GM18511 (cell line): ENCODE data around the gene COMTD1.

Experiments used
- ATAC-seq: cut with Tn5 transposase; IDR thresholded peaks from one replicate; pipeline ENCODE4 v1.9.1; 2021; ENCODE audit warnings: mild to moderate bottlenecking, moderate library complexity; ENCODE audit not compliant: unreplicated experiment

The COMTD1 gene

DNA sequence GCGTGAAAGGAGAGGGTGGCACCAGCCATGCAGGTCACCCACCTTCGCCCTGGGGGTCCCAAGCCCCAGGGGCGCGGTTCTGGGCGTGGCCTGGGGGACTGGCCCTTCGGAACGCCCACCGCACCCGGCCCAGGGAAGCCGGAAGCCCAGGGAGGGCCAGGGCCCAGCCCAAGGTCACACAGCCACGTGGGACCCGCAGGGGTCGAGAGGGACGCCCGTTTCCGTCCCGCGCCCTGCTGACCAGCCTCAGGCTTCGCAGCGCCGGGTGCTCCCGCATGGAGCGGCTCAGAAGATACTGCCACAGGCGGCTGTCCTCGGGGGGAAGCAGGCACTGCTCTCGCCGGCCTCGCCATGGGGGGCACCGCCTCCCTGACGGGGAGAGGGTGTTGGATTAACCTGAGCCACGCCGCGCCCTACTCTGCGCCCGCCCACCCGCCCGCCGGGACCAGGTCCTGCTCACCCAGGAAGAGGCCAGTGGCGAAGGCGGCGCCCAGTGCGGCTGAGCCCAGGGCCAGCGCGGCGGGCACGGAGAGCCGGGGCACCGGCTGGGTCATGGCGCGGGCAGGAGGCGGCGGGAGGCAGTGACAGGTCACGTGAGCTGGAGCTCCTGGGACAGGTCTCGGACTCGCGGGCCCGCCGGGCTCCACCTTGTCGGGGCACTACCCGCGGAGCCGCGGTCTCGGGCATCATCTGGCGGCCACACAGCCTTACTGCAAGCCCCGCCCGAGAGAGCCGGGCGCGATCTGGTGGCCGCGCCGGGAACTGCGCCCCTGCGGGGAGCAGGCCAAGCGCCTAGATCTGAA lies at the start of gene COMTD1:
Gene COMTD1, minus strand, starts transcription at position 583 of the 803 bp plus-strand sequence. Its CDS starts 29 bp downstream, at position 554.
- peak; percentile 73 for ATAC-seq

DNA sequence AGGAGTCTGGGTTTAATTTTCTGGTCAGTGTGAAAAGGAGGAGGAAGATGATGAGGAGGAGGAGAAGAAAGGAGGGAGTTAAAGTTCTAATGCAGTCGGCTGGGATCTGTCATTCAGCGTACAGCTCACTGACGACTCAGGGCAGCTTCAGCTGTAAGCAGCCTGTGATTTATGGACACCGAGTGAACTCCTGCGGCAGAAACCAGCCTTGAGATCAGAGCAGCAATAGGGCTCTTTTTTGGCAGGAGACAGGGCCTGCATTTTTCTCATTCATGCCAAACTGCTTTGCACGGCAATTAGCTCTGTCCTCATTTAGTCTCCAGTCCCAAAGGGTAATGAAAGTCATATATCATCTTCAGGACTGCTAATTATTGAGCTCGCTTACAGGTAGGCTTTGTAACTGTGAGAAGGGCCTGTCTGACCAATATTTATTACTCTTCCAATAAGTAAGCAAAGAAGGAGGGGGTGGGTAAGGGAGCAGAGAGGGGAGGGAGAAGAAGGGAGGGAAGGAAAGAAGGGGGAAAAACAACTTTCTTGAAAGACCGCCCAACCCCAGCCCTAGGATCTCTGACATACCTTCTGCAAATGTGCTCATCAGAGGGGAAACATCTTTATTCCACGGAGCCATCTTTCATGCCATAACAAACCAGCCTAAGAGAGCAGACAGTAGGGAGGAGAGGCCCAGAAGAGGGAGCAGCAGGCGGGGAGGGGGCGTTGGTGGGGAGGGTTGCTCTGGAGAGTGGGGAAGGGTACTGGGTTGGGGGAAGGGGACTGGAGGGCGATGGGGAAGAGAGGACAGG lies 48.1 kb upstream of the COMTD1 start:
- ATAC-seq, result no peak

DNA sequence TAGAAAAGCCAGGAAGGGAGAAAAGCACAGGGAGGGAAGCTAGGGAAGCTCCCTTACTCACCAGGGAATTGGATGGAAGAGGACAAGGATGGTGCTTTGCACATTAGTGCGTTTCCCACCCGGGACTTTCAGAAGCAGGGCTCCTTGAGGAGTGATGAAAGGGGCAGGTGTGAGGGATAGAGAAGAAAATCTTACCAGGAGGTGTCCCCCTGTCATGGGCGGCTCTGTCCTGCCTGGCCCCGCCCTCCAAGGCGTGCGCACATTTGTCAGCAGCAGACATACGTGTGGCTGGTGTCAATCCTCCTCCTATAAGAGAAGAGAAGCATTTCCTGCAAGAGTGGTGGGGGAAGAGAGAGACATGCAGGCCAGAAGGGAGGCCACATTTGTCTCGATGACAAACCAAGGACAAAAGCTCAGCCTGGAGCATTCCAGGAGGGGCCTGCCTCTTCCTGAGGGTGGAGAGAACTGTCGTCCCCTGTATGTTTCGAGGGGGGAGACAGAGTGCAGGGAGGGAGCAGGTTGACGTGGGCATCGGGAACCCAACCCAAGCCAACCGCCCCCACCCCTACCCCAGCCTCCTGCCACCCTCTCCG lies 47.4 kb upstream of the COMTD1 start:
- no peak for ATAC-seq

DNA sequence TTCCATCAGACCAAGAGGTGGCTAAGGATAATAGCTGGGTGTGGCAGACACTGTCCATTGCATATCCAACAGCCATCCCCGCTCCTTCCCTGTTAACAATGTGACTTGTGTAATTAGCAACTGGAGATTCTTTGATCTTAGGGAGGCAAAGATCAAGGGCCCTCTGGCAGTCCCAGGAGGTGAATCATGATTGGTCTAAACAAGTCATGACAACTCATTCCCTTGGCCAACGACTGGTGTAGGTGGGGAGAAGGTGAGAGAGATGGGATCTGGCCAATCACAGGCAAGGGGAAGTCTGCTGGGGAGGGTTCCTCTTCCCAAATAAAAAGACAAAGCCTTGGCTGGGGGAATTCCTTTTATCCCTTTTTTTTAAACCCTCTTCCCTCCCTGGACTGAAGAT lies 46.2 kb upstream of the COMTD1 start:
- ATAC-seq, result no peak

DNA sequence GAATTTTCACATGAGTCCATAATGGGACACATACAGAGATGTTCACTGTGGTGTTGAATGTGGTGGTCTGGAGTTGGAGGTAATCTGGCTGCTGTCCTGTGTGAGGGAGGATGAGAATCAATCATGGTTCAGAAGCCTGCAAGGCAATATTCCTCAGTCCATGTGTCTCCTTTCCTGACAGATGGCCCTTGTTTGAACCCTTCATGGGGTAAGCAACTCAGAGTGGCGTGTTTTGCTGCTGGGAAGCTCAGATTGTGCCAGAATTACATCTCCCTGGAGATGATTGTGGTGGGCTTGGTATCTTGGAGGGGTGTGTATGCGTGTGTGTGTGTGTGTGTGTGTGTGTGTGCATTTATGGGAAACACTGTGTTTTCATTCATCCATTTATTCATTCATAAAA lies 44.5 kb upstream of the COMTD1 start:
- no peak for ATAC-seq

DNA sequence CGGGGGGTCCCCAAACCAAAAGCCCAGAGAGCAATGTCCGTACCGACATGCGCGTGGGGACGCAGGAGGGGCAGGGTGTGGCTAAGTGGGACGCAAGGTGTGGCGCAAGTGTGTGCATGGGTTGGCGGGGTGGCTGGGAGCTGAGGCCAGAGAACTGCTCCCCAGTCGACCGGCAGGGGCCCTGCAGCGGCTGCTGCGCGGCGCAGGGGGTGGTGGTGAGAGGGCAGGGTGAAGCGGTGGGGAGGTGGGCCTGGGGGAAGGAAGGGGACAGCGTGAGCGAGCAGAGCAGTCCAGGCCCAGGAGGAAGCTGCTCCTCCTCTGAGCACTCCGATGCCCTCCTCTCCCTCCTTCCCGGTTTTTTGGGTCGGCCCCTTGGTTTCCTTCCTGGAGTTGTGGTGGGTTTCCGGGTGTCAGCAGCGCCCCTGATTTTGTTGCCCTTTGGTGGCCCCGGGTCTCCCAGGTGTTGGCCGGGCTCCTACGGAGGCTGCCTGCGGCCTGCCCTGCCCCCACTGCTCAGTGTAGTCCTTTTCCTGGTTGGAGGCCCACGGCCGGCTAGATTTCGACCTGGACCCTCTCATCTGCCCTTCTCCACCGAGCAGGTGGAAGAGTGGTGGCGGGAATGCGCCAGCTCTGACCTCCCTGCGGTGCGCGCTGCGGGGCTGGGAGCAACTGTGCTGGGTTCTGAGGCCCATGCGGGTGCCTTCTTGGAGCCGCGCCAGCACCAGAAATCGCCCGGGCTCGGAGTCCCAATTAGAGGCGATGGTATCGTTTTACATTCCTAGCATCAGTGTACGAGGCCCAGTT lies 40.5 kb upstream of the COMTD1 start:
- no peak for ATAC-seq

DNA sequence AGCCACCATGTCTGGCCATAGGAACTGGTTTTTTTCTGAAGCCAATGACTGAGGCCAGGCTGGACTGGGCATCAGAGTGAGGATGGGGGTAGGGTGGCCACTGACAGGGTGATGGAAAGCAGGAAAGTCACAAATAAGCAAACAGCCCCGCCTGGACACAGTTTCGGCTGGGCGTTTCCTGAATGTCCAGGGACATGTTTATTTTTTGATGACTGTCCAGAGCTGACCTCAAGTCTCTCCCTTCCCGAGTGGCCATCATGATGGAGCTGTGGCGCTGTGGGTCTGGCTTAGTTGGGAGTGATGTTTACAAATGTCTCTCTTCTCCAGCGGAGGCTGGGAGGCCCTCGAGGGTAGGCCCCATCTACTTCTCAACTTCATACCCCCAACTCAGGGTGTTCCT lies 37.1 kb upstream of the COMTD1 start:
- no peak for ATAC-seq

DNA sequence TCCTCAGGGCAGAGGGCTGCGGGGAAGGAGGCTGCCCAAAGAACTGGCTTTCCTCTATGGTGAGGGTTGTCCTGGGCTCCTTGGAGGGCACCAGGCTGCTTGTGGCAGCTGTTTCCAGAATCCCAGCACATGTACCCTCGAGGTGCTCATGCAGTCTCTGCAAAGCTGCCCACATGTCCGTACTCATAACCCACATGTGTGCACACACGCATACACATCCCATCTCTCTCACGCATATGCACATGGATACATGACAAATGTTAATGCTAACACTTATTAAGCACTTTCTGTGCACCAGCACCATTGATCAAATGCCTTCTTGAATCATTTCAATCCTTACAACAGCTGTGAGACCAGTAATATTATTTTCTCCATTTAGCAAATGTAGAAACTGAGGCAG lies 36.3 kb upstream of the COMTD1 start:
- ATAC-seq, result no peak

DNA sequence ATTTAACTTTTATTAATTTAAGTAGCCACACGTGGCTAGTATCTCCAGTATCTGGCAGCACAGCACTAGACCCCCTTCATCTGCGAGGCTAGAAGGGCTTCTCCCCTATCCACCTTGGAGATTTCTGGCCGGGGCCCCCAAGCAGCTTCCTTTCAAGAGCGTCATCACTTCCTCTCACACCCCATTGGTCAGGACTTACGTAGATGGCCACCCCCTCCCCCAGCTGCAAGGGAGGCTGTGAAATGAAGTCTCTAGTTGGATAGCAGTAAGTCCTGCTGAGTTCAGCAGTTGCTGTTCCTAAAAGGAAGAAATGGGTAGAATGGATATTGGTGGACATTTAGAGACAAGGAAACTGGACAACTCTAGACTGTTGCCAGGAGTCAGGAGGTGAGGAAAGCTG lies 33.8 kb upstream of the COMTD1 start:
- no peak for ATAC-seq

DNA sequence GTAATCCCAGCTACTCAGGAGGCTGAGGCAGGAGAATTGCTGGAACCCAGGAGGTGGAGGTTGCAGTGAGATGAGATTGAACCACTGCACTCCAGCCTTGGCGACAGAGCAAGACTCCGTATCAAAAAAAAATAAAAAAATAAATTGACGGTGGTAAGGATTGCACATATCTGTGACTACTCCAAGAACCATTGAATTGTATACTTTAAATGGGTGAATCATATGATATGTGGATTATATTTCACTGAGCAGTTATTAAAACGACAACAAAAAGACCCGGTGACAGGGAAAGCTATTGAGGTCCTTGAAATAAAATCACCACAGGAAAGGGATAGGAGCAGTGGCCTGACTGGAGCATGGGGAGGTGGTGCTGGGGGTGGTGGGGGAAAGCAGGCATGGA lies 31.2 kb upstream of the COMTD1 start:
- ATAC-seq, result no peak

DNA sequence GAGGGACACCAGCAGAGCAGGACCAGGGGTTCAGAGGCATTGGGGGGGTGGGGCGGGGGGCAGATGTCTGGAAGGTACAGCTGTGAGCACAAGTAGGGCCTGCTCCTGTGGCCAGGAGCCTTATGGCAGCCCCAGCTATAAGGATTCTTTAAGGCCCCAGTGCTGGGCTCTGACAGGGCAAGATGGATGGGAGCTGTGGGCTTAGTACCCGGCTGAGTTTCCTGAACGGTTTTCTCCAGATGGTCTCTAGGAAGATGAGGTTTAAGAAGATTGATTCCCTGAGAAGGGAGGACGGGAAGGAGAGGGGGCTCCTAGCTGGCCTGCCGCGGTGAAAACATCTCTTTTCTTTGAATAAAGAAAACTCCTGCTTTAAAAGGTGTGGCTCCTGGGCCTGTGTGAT lies 30.1 kb upstream of the COMTD1 start:
- ATAC-seq, result no peak

DNA sequence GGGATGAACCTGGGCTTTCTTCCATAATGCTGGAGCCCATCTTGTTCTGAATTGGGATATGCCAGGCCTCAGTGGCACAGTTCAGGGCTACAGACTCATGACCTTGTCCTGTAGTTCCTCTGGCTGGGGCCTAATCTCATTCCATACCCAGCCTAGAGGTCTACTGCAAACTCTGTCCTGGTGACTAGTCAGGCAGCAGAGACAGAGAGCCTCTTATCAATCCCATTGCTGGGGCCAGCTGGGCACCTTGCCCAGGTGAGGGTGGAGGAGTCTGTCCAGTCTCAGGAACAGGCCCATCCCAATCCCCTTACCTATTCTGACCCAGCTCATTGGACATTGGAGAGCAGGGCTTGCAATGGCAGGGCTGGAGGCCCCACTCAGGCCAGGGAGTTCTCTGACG lies 28.0 kb upstream of the COMTD1 start:
- no peak for ATAC-seq

DNA sequence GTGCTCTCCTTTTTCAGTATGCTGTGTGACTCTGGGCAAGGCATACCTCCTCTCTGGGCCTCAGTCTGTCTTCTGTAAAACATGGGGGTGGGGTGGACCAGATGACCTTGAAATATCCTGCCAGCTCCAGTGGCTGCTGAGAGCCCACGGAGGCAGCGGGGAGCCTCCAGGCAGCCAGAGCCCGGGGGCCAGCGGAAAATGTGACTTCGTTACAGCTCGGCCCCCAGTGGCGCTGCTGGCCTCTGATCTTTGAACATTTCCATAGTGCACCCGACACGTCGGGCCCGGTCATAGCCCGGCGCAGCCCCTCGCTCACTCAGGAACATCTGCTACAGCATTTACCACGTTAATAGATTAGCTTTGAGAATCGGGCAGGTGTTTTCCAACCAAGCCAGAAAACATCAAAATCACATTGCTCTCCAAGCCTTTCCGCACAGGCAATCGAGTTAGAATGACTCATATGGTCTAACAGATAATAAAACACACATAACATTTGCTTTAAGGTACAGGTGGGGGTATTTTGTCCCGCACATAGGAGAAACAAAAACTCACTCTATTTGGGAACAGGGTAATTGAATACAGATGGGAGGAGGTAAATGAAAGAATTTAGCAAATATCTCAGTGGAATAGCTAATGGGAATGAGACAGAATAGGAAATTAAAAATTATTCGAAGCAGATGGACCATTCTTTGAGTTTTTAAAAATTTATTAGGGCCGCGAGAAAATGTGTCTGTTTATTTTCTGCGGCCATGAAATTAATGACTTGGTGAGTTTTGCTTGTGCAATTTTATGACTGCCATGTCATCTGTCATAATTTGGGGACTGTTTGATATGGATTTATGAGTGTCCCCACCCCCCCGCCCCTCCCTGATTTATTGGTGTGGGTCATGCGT lies 26.3 kb upstream of the COMTD1 start:
- no peak for ATAC-seq

DNA sequence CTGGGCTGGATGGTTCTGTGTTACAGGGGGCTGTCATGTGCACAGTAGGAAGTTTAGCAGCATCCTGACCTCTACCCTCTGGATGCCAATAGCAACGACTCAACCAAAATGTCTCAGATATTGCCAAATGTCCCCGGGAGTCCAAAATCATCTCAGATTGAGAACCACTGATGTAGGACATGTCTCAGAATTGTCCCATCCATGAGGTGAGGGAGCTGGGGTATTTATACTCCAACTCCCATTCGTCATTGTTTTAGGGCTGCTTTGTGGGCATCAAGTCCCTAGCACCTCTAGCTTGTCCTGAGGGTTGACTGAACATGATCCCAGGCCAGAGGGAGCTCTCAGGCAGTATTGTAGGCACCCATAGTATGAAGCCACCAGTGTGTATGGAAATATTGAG lies 25.2 kb upstream of the COMTD1 start:
- no peak for ATAC-seq

DNA sequence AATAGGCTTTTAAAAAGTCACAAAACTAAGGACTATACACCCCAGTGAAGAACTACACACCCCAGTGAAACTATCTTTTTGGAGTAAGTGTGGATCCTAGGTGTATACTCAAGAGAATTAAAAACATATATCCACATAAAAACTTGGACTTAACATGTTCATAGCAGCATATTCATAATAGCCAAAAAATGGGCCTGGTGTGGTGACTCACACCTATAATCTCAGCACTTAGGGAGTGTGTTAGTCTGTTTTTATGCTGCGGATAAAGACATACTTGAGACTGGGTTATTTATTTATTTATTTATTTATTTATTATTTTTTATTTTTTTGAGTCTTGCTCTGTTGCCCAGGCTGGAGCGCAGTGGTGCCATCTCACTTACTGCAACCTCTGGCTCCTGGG lies 19.0 kb upstream of the COMTD1 start:
- ATAC-seq, result no peak

DNA sequence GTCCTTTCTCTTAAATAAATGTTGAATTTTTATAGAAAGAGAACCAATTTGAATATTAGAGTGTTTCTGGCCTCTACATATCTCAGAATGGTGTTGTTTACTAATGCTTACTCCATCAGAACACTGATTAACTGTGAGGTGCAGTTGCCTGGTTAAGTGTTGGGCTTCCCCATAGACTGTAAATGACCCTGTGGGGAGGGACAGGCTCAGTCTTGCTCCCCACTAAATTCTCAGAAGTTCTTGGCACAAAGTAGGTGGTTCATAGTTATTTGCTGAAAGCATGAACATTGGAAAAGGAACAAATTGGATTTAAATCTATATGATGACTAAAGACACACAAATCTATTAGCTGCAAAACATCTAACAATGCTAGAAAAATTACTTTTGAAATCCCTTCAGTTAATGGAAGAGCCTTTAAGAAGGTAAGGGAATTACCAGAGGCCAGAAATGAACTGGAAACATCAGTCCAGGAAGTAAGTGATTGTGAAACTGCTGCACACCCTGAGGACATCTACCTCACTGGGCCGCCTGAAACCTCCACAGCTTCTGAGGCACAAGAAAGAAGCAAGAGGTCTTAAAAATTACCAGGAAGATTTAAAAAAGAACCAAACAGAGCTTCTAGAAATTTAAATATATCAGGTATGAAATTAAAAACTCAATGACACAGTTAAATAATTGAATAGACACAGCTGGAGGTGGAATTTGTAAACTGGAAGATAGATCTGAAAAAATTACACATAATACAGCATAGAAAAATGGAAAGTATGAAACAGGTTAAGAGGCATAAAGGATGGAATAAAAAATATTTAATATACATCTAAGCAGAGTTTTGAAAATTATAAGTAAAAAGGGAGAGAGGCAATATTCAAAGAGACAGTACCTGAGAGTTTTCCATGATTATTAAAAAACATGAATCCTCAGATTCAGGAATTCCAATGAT lies 17.8 kb upstream of the COMTD1 start:
- ATAC-seq, result no peak

DNA sequence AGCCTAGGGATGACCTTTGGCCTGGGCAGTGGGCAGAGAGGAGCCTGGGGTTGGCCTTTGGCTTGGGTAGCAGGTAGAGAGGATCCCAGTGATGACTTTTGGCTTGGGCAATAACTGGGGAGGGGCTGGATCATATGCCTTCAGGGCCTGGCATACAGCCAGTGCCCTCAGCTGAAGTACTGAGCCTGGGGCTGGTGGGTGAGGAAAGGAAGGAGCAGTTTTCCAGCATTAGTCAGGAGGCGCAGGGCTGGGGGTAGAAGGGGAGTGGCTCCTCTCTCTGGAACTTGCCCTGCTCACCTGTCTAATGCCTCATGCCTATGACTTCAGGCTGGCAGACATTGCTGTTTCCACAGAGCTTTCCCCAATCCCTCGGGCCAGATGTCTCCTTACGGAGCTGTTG lies 15.2 kb upstream of the COMTD1 start:
- ATAC-seq, result no peak

DNA sequence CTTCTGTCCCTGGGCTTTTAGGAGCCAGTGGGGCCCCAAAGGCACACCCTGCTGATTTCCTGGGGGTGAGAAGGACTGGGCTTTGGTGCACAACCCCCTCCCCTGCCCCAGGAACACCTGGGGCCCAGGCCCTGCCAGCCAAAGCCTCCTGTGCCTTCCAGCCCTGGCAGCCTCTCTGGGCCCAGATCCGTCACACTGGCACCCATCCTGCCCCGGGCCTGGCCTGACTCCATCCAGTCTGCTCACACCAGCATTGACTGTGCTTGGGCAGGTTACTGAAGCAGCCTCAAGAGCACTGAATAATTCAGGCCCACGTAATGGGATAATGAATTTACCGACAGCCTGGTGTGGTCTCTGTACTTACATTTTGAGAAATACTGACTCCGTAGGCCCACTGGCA lies 12.0 kb upstream of the COMTD1 start:
- no peak for ATAC-seq

DNA sequence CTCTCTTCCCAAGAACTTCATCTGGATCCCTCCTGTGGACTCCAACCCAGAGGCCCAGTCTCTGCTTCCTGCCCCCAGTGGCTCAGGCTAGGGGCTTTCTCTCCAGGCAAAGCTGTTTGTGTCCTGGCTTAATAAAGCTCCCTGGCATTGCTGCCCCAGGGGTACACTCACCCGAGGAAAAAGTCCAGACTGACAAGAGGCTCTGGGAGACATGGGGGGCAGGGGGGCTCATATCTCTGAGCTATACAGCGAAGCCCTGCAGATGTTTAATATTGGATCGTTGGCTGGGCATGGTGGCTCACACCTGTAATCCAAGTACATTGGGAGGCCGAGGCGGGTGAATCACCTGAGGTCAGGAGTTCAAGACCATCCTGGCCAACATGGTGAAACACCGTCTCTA lies 10.7 kb upstream of the COMTD1 start:
- no peak for ATAC-seq
